Testis (tissue), 3 donors: ENCODE measurements around the gene TMEM97. TPM values are rescaled to one million over a fixed set of nuclear protein-coding genes. Genes with fewer than 3 reads are reported as not detected.

Experiments
- DNase-seq: peaks from one replicate; pipeline ENCODE4 v3.0.0-alpha.2; 2019
- H3K27ac ChIP-seq, 2 donors: fragments of 200-600 bp; sonication (generic); one replicate each; pipeline ENCODE4 v1.5.1; 2019
- H3K27me3 ChIP-seq: fragments of 200-600 bp; sonication (generic); one replicate; pipeline ENCODE4 v1.5.1; 2019
- H3K36me3 ChIP-seq: fragments of 200-600 bp; sonication (generic); one replicate; pipeline ENCODE4 v1.5.1; 2017; ENCODE audit warnings: low read depth; ENCODE audit errors: missing control alignments
- H3K4me1 ChIP-seq: fragments of 200-600 bp; sonication (generic); one replicate; pipeline ENCODE4 v1.5.1; 2019
- H3K4me3 ChIP-seq, 2 donors: fragments of 200-600 bp; sonication (generic); one replicate each; pipeline ENCODE4 v1.5.1; 2017 to 2019
- H3K9me3 ChIP-seq: fragments of 200-600 bp; sonication (generic); one replicate; pipeline ENCODE4 v1.5.1; 2017
- CTCF ChIP-seq, 3 experiments: fragments of 450-650 bp in 2 of 3; fragments of 200-600 bp in 1 of 3; sonication (generic) in 1 of 3; IDR thresholded peaks; one replicate each; pipeline ENCODE4 v1.5.1; 2016 to 2019; ENCODE audit warnings: antibody characterized with exemption in 3 of 3, mild to moderate bottlenecking in 2 of 3, moderate library complexity in 1 of 3
- POLR2A ChIP-seq: fragments of 450-650 bp; IDR thresholded peaks from one replicate; pipeline ENCODE4 v1.6.1; 2017; ENCODE audit warnings: antibody characterized with exemption, mild to moderate bottlenecking, moderate library complexity
- WGBS, 2 donors: methylation state at CpG; one replicate each; pipeline ENCODE4 v1.1.5; 2018; 5-methylcytosine and 5-hydroxymethylcytosine counted together
- intact Hi-C: fragments of 100-400 bp; cut with DNase I; formaldehyde crosslinking; loops from one replicate; pipeline ENCODE4 v1.15.1; 2023; ENCODE audit warnings: low total_unique reads
- polyA plus RNA-seq: library from polyadenylated mRNA; stranded (reverse); fragments of 350-450 nt; fragmentation: Illumina TruSeq; extraction: RNeasy Lipid Tissue Mini Kit (QIAGEN cat#74804); gene quantifications from one replicate; pipeline ENCODE4 v1.2.3, GENCODE V29; 2014; ENCODE audit warnings: low read depth, low replicate concordance; ENCODE audit not compliant: insufficient read depth
- total RNA-seq, 2 donors: library from RNA; depleted of rRNA; stranded (reverse); fragments of >200 nt; gene quantifications; one replicate each; pipeline ENCODE4 v1.2.3, GENCODE V29; 2016

The TMEM97 gene
- total and polyA plus RNA-seq, 3 donors from 2014 or later = 108 to 139 (median 118) TPM

- H3K36me3 ChIP-seq = no peaks in the 10 kb centered on the region
- intact Hi-C loops = no loop called here
- TF ChIP-seq CTCF (IDR thresholded peaks at IDR 0.05) (no peak), POLR2A (no peak)
- H3K9me3 ChIP-seq = no peaks in the 10 kb centered on the region
- no peak within 1 kb of the TSS for H3K4me3 ChIP-seq
- H3K27ac ChIP-seq = no peak within 1 kb of the TSS
- H3K27me3 ChIP-seq = no peaks in the 10 kb centered on the region
- WGBS, 2 donors = 89 to 91% methylated on average over 6 to 13 of the region's 13 CpGs
- no peak for DNase-seq
- H3K4me1 ChIP-seq = peaks cover under 1% of the 10 kb centered on the region
These were observed 45.8 kb downstream of the TMEM97 start, which contains the start of gene SEBOX for GRCh38 chr17:28364665-28365363. Gene SEBOX (minus strand): TSS chr17:28365199. CDS start chr17:28365151, 48 bp downstream.

GRCh38 chr17:28365487-28365886, 46.5 kb downstream of the TMEM97 start:
- Histone ChIP-seq H3K27me3 (no peaks in the 10 kb centered on the region), H3K9me3 (no peaks in the 10 kb centered on the region), H3K4me1 (peaks cover 7% of the 10 kb centered on the region), H3K27ac (no peak overlapping the region), H3K4me3 (no peak overlapping the region), H3K36me3 (no peaks in the 10 kb centered on the region)
- WGBS, 2 donors = 90 to 91% methylated on average over 3 of the region's 3 CpGs
- TF ChIP-seq CTCF (IDR thresholded peaks at IDR 0.05) = no peak
- TF ChIP-seq POLR2A = no peak
- no peak for DNase-seq
- intact Hi-C loops = no loop called here

- H3K36me3 ChIP-seq = no peaks in the 10 kb centered on the region
- H3K27me3 ChIP-seq = no peaks in the 10 kb centered on the region
- intact Hi-C loops = no loop called here
- no peak for TF ChIP-seq CTCF (IDR thresholded peaks at IDR 0.05)
- no peak for TF ChIP-seq POLR2A
- H3K9me3 ChIP-seq = no peaks in the 10 kb centered on the region
- DNase-seq = no peak
- H3K4me1 ChIP-seq = peaks cover 15% of the 10 kb centered on the region
- no peak overlapping the region for H3K4me3 ChIP-seq
- 43 to 83% methylated on average over 1 of the region's 1 CpG for WGBS, 2 donors
- H3K27ac ChIP-seq = no peak overlapping the region
These were observed 47.6 kb downstream of the TMEM97 start for GRCh38 chr17:28366605-28367004.

- no peak overlapping the region for H3K27ac ChIP-seq
- intact Hi-C loops = no loop called here
- no peak overlapping the region for H3K4me3 ChIP-seq
- H3K9me3 ChIP-seq = no peaks in the 10 kb centered on the region
- H3K4me1 ChIP-seq = peaks cover 21% of the 10 kb centered on the region
- 91 to 94% methylated on average over 9 to 21 of the region's 21 CpGs for WGBS, 2 donors
- no peak for DNase-seq
- H3K27me3 ChIP-seq = no peaks in the 10 kb centered on the region
- no peak for TF ChIP-seq CTCF (IDR thresholded peaks at IDR 0.05)
- no peak for TF ChIP-seq POLR2A
- no peaks in the 10 kb centered on the region for H3K36me3 ChIP-seq
These were observed 48.8 kb downstream of the TMEM97 start for GRCh38 chr17:28367641-28368305.
